GM21717 (cell line): ENCODE measurements around the gene C10orf95.
"Not testable (repeated sequence)": the region's sequence is repeated elsewhere in the genome, so short reads cannot be mapped to it uniquely, and the experiment has no call there.

ENCODE experiments used
- ATAC-seq: cut with Tn5 transposase; IDR thresholded peaks from one replicate; pipeline ENCODE4 v1.9.1; 2021; ENCODE audit warnings: mild to moderate bottlenecking, moderate library complexity; ENCODE audit not compliant: unreplicated experiment

The C10orf95 gene

GRCh38 chr10:102451105-102451969 is at the start of gene C10orf95:
TSS of gene C10orf95 (minus strand) at chr10:102451543. CDS start at chr10:102451093, 450 bp downstream.
- no peak for ATAC-seq

- not testable (repeated sequence) for ATAC-seq
These were observed 49.3 kb upstream of the C10orf95 start for GRCh38 chr10:102500686-102501085.

GRCh38 chr10:102499356-102499755 is 48.0 kb upstream of the C10orf95 start:
- ATAC-seq: no peak

GRCh38 chr10:102497545-102497944 is 46.2 kb upstream of the C10orf95 start:
- no peak for ATAC-seq

GRCh38 chr10:102493771-102494170 is 42.4 kb upstream of the C10orf95 start:
- ATAC-seq: no peak

- no peak for ATAC-seq
These were observed 41.6 kb upstream of the C10orf95 start for GRCh38 chr10:102492983-102493382.

- no peak for ATAC-seq
These were observed 41.1 kb upstream of the C10orf95 start for GRCh38 chr10:102492344-102492939.

GRCh38 chr10:102491136-102491535 is 39.8 kb upstream of the C10orf95 start:
- ATAC-seq: no peak

GRCh38 chr10:102485093-102485784 is 33.9 kb upstream of the C10orf95 start:
- ATAC-seq: no peak

GRCh38 chr10:102484021-102484420 is 32.7 kb upstream of the C10orf95 start:
- ATAC-seq: no peak

- ATAC-seq: no peak
These were observed 29.1 kb upstream of the C10orf95 start for GRCh38 chr10:102480396-102480795.

- no peak for ATAC-seq
These were observed 28.3 kb upstream of the C10orf95 start for GRCh38 chr10:102479651-102480050.

- no peak for ATAC-seq
These were observed 25.3 kb upstream of the C10orf95 start for GRCh38 chr10:102476466-102477141.

GRCh38 chr10:102475451-102476040 is 24.2 kb upstream of the C10orf95 start:
- no peak for ATAC-seq

GRCh38 chr10:102473445-102474331 is 22.3 kb upstream of the C10orf95 start:
- ATAC-seq: no peak

GRCh38 chr10:102470579-102471546 is 19.5 kb upstream of the C10orf95 start:
- ATAC-seq: no peak

- no peak for ATAC-seq
These were observed 17.3 kb upstream of the C10orf95 start for GRCh38 chr10:102468683-102469082.

GRCh38 chr10:102467971-102468438 is 16.7 kb upstream of the C10orf95 start:
- ATAC-seq: no peak
